Adipocyte (in vitro differentiated cells): ENCODE results near the gene PRSS22.

ENCODE experiments used
- DNase-seq: peaks from one replicate; pipeline ENCODE4 v3.0.0-alpha.2; 2015; ENCODE audit warnings: low read depth
- H3K27me3 ChIP-seq: replicated peaks from 2 replicates; pipeline ENCODE4 v1.7.0; 2013; ENCODE audit warnings: mild to moderate bottlenecking, low read length, moderate library complexity; ENCODE audit not compliant: control insufficient read depth, insufficient read depth
- H3K36me3 ChIP-seq: 2 replicates; pipeline ENCODE4 v1.7.0; 2013; ENCODE audit warnings: low read length, mild to moderate bottlenecking, moderate library complexity; ENCODE audit not compliant: control insufficient read depth, insufficient read depth, severe bottlenecking
- H3K4me1 ChIP-seq: 2 replicates; pipeline ENCODE4 v1.7.0; 2013; ENCODE audit warnings: mild to moderate bottlenecking, low read length, moderate library complexity; ENCODE audit not compliant: control insufficient read depth, insufficient read depth
- H3K4me3 ChIP-seq: 2 replicates; pipeline ENCODE4 v1.7.0; 2013; ENCODE audit warnings: mild to moderate bottlenecking, low read length, moderate library complexity
- H3K9ac ChIP-seq: 2 replicates; pipeline ENCODE4 v1.7.0; 2013; ENCODE audit warnings: mild to moderate bottlenecking, low read length, moderate library complexity
- H3K9me3 ChIP-seq: 2 replicates; pipeline ENCODE4 v1.7.0; 2013; ENCODE audit warnings: mild to moderate bottlenecking, low read length, moderate library complexity; ENCODE audit not compliant: control insufficient read depth

Gene PRSS22

GRCh38 chr16:2825049-2825742 lies 32.8 kb downstream of the PRSS22 start:
- H3K4me1 ChIP-seq, result no peaks in the 10 kb centered on the region
- no peaks in the 10 kb centered on the region for H3K36me3 ChIP-seq
- H3K27me3 ChIP-seq, result peaks cover 54% of the 10 kb centered on the region
- no peak overlapping the region for H3K9ac ChIP-seq
- no peaks in the 10 kb centered on the region for H3K9me3 ChIP-seq
- DNase-seq, result no peak
- H3K4me3 ChIP-seq, result no peak overlapping the region

DNA sequence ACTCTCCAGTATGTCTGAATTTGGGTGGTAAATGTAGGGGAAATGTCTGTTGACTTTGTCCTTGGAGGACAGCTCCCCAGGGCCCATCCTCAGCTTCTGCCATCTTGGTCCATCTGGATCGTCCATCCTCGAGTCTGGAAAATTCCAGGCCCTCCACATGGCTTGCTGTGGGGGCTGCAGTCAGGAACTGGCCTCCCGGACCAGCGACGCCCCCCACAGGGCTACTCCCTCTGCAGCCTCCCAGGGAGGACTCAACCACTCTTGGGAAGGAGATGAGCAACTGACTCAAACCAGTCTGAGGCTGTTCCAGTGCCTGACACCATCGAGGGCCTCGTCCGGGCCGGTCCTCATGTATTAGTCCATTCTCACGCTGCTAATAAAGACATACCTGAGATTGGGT lies 33.3 kb downstream of the PRSS22 start:
- H3K4me3 ChIP-seq, result no peak overlapping the region
- DNase-seq, result no peak
- H3K9ac ChIP-seq, result no peak overlapping the region

GRCh38 chr16:2822496-2822895 lies 35.5 kb downstream of the PRSS22 start:
- no peaks in the 10 kb centered on the region for H3K9me3 ChIP-seq
- no peaks in the 10 kb centered on the region for H3K36me3 ChIP-seq
- no peak overlapping the region for H3K9ac ChIP-seq
- no peak for DNase-seq
- no peak overlapping the region for H3K4me3 ChIP-seq
- no peaks in the 10 kb centered on the region for H3K4me1 ChIP-seq
- peaks cover 62% of the 10 kb centered on the region for H3K27me3 ChIP-seq

More for the DNA sequence above, 33.3 kb downstream of the PRSS22 start:
- H3K36me3 ChIP-seq, result no peaks in the 10 kb centered on the region
- H3K9me3 ChIP-seq, result no peaks in the 10 kb centered on the region
- H3K4me1 ChIP-seq, result no peaks in the 10 kb centered on the region
- peaks cover 59% of the 10 kb centered on the region for H3K27me3 ChIP-seq

DNA sequence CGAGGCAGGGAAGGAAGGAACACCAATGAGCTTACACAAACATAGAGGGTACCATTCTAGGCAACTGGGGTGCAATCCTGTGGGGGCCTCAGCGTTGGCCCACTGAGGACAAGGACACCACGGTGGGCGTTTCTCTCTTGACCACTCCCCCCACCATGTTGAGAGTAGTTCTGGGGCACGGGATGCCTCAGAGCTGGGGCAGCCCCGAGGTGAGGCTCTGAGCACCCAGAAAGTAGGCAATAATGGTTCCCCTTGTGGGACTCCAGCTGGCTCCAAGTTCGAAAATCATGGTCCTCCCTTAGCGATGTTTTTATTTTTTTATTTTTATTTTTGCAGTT lies 35.8 kb downstream of the PRSS22 start:
- H3K36me3 ChIP-seq, result no peaks in the 10 kb centered on the region
- no peak overlapping the region for H3K9ac ChIP-seq
- no peaks in the 10 kb centered on the region for H3K9me3 ChIP-seq
- no peak for DNase-seq
- no peak overlapping the region for H3K4me3 ChIP-seq
- no peaks in the 10 kb centered on the region for H3K4me1 ChIP-seq
- peaks cover 59% of the 10 kb centered on the region for H3K27me3 ChIP-seq

- H3K9me3 ChIP-seq, result no peaks in the 10 kb centered on the region
- peaks cover 54% of the 10 kb centered on the region for H3K27me3 ChIP-seq
- no peak for DNase-seq
- no peak overlapping the region for H3K9ac ChIP-seq
- no peak overlapping the region for H3K4me3 ChIP-seq
- H3K4me1 ChIP-seq, result no peaks in the 10 kb centered on the region
- no peaks in the 10 kb centered on the region for H3K36me3 ChIP-seq
Measured at GRCh38 chr16:2821487-2822157, 36.3 kb downstream of the PRSS22 start.

GRCh38 chr16:2820836-2821486 lies 37.0 kb downstream of the PRSS22 start:
- no peak overlapping the region for H3K9ac ChIP-seq
- no peak for DNase-seq
- no peak overlapping the region for H3K4me3 ChIP-seq
- no peaks in the 10 kb centered on the region for H3K9me3 ChIP-seq
- no peaks in the 10 kb centered on the region for H3K4me1 ChIP-seq
- H3K36me3 ChIP-seq, result no peaks in the 10 kb centered on the region
- peaks cover 51% of the 10 kb centered on the region for H3K27me3 ChIP-seq

GRCh38 chr16:2819939-2820835 lies 37.8 kb downstream of the PRSS22 start:
- Histone ChIP-seq H3K36me3 (no peaks in the 10 kb centered on the region), H3K4me1 (no peaks in the 10 kb centered on the region), H3K9ac (no peak overlapping the region), H3K4me3 (no peak overlapping the region), H3K9me3 (no peaks in the 10 kb centered on the region), H3K27me3 (peaks cover 47% of the 10 kb centered on the region)
- no peak for DNase-seq

DNA sequence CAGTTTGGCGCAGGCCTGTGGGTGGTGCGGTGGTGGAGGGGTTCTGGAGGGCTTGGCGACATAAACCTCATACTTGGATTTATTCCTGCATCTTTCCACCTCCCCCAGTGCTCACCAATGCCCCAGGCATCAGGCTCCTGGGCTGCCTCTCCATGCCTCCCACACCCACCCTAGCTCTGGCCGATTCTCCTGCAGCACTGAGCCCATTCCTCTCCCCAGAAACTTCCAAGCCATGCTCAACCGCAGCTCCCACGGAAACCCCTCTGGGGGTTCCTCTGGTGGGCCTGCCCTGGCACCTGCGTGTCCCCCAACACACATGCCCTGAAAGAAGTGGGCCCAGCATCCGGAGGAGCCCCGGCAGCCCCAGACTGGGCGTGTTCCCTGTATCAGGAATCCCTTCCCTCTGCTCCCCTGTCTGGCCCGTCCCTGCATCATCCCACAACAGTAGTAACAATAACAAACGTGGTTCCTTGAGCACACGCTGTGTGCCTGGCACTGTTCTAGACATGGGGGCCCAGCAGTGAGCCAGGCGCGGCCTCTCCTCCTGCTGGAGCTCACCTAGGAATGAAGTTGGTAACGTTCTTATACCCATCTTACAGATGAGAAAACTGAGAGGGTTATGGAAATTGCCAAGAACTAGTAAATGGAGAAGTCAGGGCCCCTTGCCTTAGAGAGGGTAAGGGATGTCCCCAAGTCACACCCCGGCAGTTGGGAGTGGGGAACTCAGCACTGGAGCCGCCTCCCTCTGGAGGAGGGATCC lies 38.6 kb downstream of the PRSS22 start:
- H3K9me3 ChIP-seq, result no peaks in the 10 kb centered on the region
- no peak for DNase-seq
- H3K4me3 ChIP-seq, result no peak overlapping the region
- H3K36me3 ChIP-seq, result no peaks in the 10 kb centered on the region
- H3K27me3 ChIP-seq, result peaks cover 52% of the 10 kb centered on the region
- H3K4me1 ChIP-seq, result no peaks in the 10 kb centered on the region
- no peak overlapping the region for H3K9ac ChIP-seq

- H3K36me3 ChIP-seq, result no peaks in the 10 kb centered on the region
- no peak for DNase-seq
Measured at GRCh38 chr16:2818272-2818876, 39.6 kb downstream of the PRSS22 start.

More at GRCh38 chr16:2818272-2818876, 39.6 kb downstream of the PRSS22 start:
- no peaks in the 10 kb centered on the region for H3K9me3 ChIP-seq
- no peaks in the 10 kb centered on the region for H3K4me1 ChIP-seq
- H3K9ac ChIP-seq, result no peak overlapping the region
- no peak overlapping the region for H3K4me3 ChIP-seq
- peaks cover 55% of the 10 kb centered on the region for H3K27me3 ChIP-seq
